Daoy (cell line): ENCODE measurements around the gene KIAA2012. TPM values are rescaled to one million over a fixed set of nuclear protein-coding genes. Genes with fewer than 3 reads are reported as not detected.
"Not testable (repeated sequence)": the region's sequence is repeated elsewhere in the genome, so short reads cannot be mapped to it uniquely, and the experiment has no call there.

Experiments
- DNase-seq: peaks from one replicate; pipeline ENCODE4 v3.0.0-alpha.2; 2015; ENCODE audit warnings: low read depth
- total RNA-seq: library from RNA; depleted of rRNA; stranded (reverse); fragments of >200 nt; shearing (Covaris generic); gene quantifications from 2 replicates; pipeline ENCODE4 v1.2.3, GENCODE V29; 2014; rRNA removed

The KIAA2012 gene
- total RNA-seq, 1 experiment from 2014 or later = not detected

DNA sequence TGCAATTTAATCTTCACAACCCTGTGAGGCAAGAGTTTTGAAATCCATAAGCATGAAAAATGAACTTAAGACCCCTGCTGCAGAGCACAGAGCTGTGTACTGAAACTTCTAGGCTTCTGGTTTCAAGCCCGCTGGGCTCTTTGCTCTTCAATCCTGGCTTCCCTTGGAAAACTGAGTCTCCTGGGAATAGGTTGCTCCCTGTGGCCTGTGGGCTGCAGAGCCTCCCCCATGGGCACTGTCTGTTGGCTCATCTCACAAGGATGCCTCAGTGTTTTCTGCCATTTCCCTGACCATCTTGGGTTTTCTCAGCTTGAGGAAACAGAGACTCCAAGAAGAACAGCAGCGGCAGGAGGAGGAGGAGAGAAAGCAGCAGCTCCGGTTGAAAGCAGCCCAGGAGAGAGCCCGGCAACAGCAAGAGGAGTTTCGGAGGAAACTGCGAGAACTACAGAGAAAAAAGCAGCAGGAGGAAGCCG lies 120.9 kb downstream of the KIAA2012 start:
- DNase-seq = no peak

DNA sequence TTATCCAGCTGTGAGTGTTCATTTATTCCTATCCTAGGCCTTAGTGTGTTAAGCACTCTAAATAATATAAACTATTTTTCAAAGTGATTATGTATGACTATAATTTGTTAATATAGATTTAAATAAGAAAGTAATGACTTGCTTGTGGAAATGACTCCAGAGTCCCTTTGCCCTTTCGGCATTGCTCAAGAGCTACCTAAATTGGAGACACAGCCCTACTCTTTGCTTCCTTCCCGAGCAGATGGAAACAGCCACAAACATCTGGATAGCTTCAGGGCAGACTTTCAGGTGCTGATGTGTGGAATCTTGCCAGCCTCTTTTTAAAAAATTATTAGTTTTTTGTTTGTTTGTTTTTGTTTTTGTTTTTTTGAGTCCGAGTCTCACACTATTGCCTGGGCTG lies 121.4 kb downstream of the KIAA2012 start:
- DNase-seq = no peak

DNA sequence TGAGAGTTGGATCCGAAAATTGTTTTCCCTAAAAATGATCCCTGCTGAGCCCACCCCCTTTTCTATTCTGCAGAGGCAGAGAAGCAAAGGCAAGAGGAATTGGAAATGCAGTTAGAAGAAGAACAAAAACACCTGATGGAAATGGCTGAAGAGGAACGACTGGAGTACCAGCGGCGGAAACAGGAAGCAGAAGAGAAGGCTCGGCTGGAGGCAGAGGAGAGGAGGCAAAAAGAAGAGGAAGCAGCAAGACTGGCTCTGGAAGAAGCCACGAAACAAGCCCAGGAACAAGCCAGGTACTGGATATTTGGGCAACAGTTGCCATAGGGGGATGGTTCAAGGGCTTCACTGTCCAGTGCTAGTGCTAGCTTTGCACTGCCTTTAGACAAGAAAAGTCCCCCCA lies 123.7 kb downstream of the KIAA2012 start:
- DNase-seq = no peak

DNA sequence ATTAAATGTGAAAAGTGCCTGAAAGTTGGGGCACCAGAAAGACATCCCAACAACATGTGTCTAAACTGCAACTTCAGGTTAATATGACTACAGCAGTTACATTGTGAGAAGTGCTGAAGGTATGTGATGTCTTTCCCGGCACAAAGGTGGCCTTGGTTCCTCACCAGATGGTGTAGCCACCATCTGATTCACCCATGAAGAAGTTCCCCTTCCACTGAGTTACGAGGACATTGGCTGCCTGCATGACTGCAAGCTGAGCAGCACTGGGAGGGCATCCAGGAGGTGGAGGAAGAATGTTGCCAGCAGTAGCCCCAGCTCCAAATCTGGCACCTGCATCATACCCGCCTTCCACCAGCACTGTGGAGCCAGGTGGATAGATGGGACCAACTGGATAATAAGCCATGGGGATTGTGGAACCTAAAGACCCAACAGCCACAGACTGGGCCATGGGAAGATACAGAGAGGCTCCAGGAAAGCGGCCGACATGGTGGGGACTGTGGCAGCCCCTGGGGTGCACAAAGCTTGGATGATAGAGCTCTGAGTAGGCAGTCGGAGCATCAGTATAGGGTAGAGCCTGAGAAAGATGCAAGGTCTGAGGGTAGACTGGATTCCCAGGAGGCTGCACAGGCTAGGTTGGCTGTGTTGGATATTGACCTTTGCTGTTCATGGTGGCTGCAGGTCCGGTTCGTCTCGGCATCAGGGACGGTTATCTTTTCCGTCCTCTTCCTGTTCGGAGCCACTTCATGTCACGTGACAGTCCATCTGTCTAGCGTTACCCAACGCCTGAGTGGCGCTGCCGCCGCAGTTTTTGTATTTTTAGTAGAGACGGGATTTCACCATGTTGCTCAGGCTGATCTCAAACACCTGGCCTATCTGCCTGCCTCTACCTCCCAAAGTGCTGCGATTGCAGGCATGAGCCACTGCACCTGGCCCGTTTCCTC lies 128.4 kb downstream of the KIAA2012 start:
- no peak for DNase-seq

DNA sequence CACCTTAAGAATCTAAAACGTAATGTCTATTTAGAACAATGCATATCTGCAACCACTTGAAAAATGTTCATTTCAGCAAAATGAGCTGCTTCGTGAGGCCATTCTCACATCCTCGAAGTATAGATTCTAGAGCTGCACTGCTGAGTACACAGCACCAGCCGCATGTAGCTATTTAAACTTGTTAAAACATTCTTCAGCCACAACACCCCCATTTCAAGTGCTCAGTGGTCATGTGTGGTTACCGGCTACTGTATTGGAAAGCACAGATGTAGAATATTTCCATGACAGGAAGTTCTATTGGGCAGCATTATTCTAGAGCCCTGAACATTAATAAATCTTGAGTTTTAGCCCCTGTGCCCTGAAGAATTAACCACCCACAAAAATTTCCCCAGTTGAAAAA lies 130.3 kb downstream of the KIAA2012 start:
- DNase-seq = no peak

DNA sequence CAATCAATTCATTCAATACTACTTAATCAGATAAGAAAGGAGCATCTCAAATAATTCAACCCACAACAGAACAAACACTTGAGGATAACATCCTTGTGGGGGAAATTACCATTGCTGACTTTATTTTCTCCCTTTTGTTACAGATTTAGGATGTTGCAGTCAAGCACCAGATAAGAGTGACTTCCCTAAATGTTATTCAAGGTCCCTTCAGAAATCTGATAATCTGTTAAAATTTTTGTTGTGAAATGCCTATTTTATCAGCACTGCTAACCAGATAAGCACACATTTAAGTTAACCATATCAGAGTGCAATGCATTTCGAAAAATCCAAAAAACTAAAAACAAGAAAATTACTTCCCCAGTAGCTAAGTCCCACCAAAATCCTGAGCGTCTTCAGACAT lies 131.8 kb downstream of the KIAA2012 start:
- DNase-seq = no peak

DNA sequence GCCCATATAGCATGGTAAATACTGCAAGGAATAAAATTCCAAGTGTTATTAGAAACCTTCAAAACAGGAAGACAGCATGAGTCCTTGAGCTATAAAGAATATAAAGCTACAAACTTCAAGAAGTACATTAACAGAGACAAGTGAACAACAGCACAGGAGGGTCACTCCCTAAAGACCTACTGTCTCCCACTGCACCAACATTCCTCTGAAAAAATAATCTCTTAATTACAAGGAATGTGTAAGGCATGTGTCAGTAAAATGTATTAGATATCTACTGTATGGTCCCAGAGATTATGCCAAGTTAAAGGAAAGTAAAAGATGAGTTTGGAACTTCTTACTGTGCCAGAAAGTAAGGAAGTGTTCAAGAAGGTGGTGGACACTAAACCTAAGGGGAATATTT lies 135.5 kb downstream of the KIAA2012 start:
- DNase-seq = no peak

DNA sequence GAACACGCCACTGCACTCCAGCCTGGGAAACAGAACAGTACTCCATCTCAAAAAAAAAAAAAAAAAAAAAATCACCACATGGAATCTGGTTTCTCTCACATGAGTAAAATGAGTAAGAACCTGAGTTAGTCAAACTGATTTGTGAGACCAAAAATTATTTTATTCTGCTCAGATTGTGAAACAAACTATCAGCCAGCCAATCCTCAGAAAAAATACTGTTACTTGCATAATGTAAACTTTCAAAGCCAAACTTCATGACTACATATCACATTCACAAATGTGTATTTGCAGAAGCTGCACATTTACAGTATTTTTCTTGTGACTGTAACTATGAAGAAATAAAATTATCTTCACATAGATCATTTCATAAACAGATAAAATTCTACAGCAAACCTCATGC lies 142.1 kb downstream of the KIAA2012 start:
- DNase-seq = no peak

DNA sequence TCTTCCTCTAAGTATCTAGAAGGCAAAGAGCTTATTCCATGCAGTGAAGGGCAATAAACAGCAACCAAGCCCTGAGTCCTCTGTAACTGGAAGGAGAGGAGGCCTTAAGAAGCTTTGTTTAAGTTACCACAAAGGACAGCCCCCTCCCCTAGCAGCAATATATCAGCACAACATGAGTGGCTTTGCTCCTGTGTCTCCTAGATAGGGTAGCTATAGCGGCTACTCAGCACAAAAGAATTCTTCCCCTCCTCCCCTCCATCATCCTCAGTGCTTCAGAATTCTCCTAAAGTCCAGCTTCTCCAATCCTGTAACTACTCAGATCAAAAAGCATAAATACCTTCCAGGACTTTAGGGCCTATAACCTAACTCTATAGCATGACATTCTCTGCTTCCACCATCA lies 148.8 kb downstream of the KIAA2012 start:
- no peak for DNase-seq

DNA sequence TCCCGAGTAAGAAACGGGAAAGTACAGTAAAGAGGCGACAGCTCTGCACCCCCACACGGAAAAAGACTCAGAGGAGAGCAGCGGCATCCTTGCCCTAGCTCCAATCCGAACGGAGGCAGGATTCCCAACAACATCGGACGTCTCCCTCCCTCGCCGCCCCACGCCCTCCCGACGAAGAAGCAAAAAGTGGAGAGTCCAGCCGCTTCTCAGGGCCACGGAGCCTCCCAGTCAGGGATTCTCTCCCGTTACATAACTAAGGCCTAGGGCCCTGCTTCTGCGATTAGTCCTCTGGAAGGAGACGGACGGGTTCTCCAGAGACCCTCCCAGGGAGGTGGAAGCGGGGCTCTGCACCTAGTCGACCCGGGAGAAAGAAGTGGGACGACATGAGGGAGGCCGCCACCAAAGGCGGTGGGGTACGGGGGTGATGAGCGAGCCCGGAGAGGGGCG lies 164.8 kb downstream of the KIAA2012 start:
- peak; percentile 34 for DNase-seq

DNA sequence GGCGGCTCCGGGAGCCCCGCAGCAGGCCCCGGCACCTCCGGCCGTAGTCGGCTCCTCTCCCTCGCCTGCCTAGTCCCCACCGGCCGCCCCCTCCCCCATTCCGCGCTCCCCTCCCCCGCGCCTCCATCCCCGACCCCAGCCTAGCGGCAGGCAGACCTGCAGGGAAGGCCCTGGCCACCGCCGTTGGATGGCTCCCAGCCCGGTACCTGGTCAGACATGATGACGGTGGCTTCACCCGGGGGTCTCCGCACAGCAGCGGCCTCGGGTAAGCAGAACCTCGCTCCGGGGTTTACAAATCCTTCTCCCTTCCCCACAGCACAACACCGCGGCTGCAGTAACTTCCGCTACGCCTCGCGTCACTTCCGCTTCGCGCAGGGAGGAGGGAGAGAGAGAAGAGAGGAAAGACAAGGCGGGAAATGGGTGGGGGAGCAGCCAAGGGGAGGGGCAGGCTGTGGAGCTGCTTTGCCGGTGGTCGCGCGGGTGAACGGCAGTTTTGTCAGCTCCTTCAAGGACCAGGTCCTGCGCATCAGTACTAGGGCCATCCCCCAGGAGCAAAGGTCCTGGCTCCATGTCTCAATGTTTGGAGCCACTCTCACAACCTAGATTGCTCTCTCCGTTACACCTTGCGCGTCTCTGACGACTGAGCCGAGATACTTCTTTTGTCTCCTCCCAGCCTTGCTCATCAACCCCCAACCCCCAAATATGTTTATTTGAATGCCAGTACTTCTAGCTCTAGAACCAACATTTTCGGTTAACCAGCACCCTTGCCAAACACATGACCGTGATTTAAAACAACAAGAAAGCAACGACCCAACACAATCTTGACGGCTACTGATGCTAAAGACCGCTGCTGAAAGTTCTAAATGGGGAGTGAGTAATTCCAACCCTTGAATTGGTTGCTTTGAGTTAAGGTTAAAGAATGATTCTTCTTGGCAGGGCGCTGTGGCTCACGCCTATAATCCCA lies 165.5 kb downstream of the KIAA2012 start, which contains the start of gene SUMO1:
Gene SUMO1, minus strand, starts transcription at position 364 of the 964 bp plus-strand sequence. Its CDS starts 146 bp downstream, at position 218.
- DNase-seq = peak; percentile 94

DNA sequence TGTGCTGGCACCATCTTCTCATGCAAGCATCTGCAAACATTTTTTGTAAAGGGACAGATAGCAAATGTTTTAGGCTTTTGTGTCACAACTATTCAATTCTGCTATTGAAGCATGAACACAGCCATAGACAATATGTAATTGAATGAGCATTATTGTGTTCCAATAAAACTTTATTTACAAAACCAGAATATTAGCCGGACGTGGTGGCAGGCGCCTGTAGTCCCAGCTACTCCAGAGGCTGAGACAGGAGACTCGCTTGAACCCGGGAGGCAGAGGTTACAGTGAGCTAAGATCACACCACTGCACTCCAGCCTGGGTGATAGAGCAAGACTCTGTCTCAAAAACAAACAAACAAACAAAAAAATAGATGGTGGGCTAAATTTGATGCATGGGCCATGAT lies 174.7 kb downstream of the KIAA2012 start:
- DNase-seq = not testable (repeated sequence)

DNA sequence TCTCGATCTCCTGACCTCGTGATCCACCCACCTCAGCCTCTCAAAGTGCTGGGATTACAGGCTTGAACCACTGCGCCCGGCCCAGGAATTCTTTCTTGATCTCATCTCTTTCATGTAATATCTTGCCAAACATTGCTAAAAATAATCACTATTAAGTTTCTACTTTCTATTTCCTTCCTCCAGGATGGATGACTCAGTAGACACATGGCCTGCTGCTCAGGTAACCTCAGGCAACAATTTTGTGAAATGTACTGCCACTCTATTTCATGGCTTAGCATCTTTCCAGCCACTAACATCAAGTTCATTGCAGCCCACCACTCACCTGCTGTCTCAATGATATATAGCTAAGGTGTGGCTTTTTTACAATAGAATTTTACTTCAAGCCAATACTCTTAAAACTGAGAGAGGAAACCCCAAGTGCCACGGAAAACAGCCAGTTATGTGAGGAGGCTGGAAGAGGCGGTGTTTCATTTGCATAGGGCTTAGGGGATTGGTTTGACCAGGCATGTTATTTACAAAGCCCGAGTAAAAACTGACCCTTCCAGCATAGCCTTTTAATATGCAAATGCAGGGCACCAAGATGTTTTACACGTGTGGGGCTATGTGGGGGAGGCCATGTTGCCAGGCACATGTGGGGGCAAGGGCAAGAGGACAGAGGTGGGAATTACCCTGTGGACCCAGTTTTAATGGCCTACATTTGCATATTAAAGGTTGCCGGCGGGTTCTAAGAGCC lies 176.6 kb downstream of the KIAA2012 start:
- no peak for DNase-seq

DNA sequence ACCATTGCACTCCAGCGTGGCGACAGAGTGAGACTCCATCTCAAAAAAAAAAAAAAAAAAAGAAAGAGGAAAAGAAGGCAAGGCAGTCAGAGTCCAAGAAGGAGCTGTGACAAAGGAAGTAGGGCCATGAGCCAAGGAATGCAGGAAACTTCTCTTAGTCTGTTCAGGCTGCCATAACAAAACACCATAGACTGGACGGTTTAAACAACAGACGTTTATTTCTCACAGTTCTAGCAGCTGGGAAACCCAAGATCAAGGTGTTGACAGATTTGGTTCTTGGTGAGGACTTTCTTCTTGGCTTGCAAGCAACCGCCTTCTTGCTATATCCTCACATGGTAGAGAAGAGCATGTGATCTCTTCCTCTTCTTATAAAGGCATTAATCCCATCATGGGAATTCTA lies 178.4 kb downstream of the KIAA2012 start:
- no peak for DNase-seq

Other genes with a start within 250 kb of the KIAA2012 start
- gene FZD7, start 39.4 kb upstream of the KIAA2012 start, total RNA-seq = 12.0 and 19.3 TPM in 2 replicates
- gene SUMO1, start 165.3 kb downstream of the KIAA2012 start, total RNA-seq = 160 and 173 TPM in 2 replicates
- gene NOP58, start 192.5 kb downstream of the KIAA2012 start, total RNA-seq = 200 and 296 TPM in 2 replicates